Measurements from ENCODE around the gene AP5Z1. TPM values are rescaled to one million over a fixed set of nuclear protein-coding genes. Genes with fewer than 3 reads are reported as not detected.
A peak's percentile ranks its signal among the peaks of the same experiment; 100 is the strongest.
"Not testable (repeated sequence)": the region's sequence is repeated elsewhere in the genome, so short reads cannot be mapped to it uniquely, and the experiment has no call there.

The AP5Z1 gene
- total RNA-seq, 1 donor, result 40.2 TPM

DNA sequence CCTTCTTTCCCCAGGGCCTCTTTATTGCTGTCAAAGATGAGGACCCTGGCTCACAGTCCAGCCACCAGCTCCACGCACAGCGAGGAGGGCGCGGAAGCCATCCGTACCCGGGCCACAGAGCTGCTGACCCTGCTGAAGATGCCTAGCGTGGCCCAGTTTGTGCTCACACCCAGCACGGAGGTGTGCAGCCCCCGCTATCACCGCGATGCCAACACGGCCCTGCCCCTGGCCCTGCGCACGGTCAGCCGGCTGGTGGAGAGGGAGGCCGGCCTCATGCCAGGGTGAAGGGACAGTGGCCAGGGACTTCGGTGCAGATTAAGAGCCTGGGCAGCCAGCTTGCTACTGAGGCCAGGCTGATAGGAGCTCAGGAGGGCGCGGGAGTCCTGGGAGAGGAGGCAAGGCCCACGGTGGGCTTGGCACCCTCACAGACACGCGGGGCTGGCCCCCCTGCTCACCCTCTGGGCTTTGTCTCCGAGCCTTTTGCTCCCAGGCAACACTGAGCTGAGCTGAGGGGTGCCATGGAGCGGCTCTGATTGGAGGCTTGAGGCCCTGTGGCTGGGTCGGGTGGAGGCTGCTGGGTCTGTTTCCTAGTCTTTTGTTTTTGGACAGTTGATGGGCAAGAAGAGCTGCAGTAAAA is 15.8 kb downstream of the AP5Z1 start:
- DNase-seq (ENCODE audit: low read depth), result no peak
- H3K4me3 ChIP-seq (ENCODE audit: low read depth, low read length), result no peak overlapping the region
- no peak for TF ChIP-seq CTCF (IDR thresholded peaks at IDR 0.05; ENCODE audit: insufficient read depth, low read depth, low read length)

- TF ChIP-seq CTCF (IDR thresholded peaks at IDR 0.05; ENCODE audit: insufficient read depth, low read depth, low read length), result peak; percentile 49
- DNase-seq (ENCODE audit: low read depth), result peak; percentile 42
- H3K4me3 ChIP-seq (ENCODE audit: low read depth, low read length), result peak overlapping the region; percentile 7
Observed at GRCh38 chr7:4791738-4792536, 16.5 kb downstream of the AP5Z1 start.

DNA sequence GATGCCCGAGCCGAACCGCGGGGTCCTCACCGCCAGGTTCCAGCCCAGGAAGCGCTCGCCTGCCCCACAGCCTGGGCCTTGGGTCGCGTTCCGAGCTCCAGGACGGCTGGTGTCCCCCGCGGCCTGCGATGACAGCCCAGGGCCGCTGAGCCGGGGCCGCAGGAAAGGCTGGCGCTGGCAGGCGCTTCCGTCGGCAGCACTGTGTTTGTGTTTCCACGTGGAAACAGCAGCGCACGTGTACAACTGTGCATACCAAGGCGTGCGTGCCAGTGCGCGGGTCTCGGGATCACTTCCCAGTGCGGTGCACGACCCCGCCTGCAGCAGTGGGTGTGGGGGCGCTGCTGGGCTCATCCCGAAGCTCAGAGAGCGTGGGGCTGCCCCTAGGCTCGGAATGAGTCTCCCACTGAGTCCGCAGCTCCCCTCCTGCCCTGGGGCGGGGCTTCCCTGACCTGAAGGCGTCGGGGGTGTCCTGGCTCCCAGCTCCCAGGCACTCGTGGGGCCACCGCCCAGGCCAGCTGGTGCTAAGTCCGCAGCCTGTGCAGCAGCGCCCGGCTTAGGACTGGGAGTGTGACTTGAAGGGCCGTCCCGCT is 17.2 kb downstream of the AP5Z1 start:
- peak; percentile 13 for DNase-seq (ENCODE audit: low read depth)
- TF ChIP-seq CTCF (IDR thresholded peaks at IDR 0.05; ENCODE audit: insufficient read depth, low read depth, low read length), result no peak
- peak overlapping the region; percentile 7 for H3K4me3 ChIP-seq (ENCODE audit: low read depth, low read length)

GRCh38 chr7:4793385-4793993 is 18.1 kb downstream of the AP5Z1 start:
- DNase-seq (ENCODE audit: low read depth), result not testable (repeated sequence)

GRCh38 chr7:4794171-4794570 is 18.7 kb downstream of the AP5Z1 start:
- H3K4me3 ChIP-seq (ENCODE audit: low read depth, low read length); DNase-seq (ENCODE audit: low read depth): not testable (repeated sequence)

More at GRCh38 chr7:4793385-4793993, 18.1 kb downstream of the AP5Z1 start:
- H3K4me3 ChIP-seq (ENCODE audit: low read depth, low read length), result not testable (repeated sequence)

DNA sequence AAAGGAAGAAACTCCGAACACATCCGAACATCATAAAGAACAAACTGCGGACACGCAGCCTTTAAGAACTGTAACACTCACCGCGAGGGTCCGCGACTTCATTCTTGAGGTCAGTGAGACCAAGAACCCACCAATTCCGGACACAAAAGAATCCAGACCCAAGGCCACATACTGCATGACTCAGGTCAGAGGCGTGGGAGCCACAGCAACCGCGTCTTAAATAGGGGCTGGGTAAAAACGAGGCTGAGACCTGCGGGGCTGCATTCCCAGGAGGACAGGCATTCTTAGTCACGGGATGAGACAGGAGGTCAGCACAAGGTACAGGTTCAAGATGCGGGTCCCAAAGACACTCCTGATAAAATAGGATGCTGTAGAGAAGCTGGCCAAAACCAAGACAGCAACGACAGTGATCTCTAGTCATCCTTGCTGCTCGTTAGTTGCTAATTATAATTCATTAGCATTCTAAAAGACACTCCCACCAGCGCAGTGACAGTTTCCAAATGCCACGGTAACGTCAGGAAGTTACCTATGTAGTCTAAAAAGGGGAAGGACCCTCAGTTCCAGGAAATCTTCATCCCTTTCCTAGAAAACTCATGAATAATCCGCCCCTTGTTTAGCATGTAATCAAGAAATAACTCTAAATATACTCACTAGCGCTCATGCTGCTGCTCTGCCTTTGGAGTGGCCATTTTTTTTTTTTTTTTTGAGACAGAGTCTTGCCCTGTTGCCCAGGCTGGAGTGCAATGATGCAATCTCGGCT is 19.3 kb downstream of the AP5Z1 start:
- no peak for DNase-seq (ENCODE audit: low read depth)
- no peak for TF ChIP-seq CTCF (IDR thresholded peaks at IDR 0.05; ENCODE audit: insufficient read depth, low read depth, low read length)

GRCh38 chr7:4796453-4796852 is 21.0 kb downstream of the AP5Z1 start:
- TF ChIP-seq CTCF (IDR thresholded peaks at IDR 0.05; ENCODE audit: insufficient read depth, low read depth, low read length), result no peak
- no peak overlapping the region for H3K4me3 ChIP-seq (ENCODE audit: low read depth, low read length)
- DNase-seq (ENCODE audit: low read depth), result no peak

More for the DNA sequence above, 19.3 kb downstream of the AP5Z1 start:
- H3K4me3 ChIP-seq (ENCODE audit: low read depth, low read length), result no peak overlapping the region
